Measurements from ENCODE around the gene OPN5.

OPN5 gene

GRCh38 chr6:47792216-47792733, 10.4 kb downstream of the OPN5 start (continued):
- TF ChIP-seq CSRNP3 (CRISPR knock-in tag; IDR thresholded peaks at IDR 0.05) (no peak), ZFP30 (CRISPR knock-in tag; IDR thresholded peaks at IDR 0.05) (no peak)

DNA sequence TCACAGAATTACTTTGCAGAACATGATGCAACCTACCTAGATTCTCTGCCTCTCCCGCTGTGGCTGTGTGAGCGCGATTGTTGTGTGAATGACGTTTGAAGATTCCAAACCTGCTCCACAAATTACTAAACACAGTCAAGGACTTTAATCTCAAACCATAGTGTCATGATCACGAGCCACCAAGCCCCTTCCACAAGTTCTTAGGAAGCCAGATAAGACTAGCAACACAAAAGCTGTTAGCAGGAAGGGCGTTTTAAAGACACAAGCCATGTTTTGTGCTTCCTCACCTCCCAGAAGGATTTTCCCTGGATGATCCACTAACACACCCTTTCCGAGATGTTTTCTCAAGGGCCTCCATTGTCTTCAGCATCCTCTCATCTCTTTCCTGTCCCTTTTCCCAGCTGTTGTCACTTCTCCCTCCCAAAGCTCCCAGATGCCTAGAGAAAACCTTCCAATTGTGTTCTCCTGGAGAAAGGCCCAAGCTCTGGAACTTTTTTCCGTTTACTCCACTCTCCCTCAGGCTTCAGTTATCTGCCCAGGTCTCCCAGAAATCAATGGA, 12.8 kb downstream of the OPN5 start:
- TF ChIP-seq ZNF565 (CRISPR knock-in tag; conservative IDR thresholded peaks at IDR 0.05; ENCODE audit: low read depth): no peak
- TF ChIP-seq OSR1 (CRISPR knock-in tag; IDR thresholded peaks at IDR 0.05): no peak
- no peak for TF ChIP-seq ZFP3 (CRISPR knock-in tag; IDR thresholded peaks at IDR 0.05)
- TF ChIP-seq PATZ1 (CRISPR knock-in tag; IDR thresholded peaks at IDR 0.05; ENCODE audit: borderline replicate concordance): no peak
- TF ChIP-seq CSRNP3 (CRISPR knock-in tag; IDR thresholded peaks at IDR 0.05): no peak
- TF ChIP-seq CSDC2 (CRISPR knock-in tag; IDR thresholded peaks at IDR 0.05): no peak
- TF ChIP-seq ZFP30 (CRISPR knock-in tag; IDR thresholded peaks at IDR 0.05): no peak
- no peak for TF ChIP-seq ISL1 (CRISPR knock-in tag; IDR thresholded peaks at IDR 0.05)
- no peak for TF ChIP-seq TOX (CRISPR knock-in tag; IDR thresholded peaks at IDR 0.05; ENCODE audit: borderline replicate concordance)
- TF ChIP-seq ESRRG (CRISPR knock-in tag; IDR thresholded peaks at IDR 0.05): no peak
- no peak for TF ChIP-seq SNAI2 (CRISPR knock-in tag; IDR thresholded peaks at IDR 0.05)
- no peak for TF ChIP-seq PPARA (CRISPR knock-in tag; IDR thresholded peaks at IDR 0.05; ENCODE audit: borderline replicate concordance)
- no peak for TF ChIP-seq ZNF70 (CRISPR knock-in tag; IDR thresholded peaks at IDR 0.05)
- TF ChIP-seq GLIS3 (CRISPR knock-in tag; IDR thresholded peaks at IDR 0.05): no peak
- TF ChIP-seq RARB (CRISPR knock-in tag; IDR thresholded peaks at IDR 0.05): no peak
- TF ChIP-seq BACH2 (CRISPR knock-in tag; IDR thresholded peaks at IDR 0.05; ENCODE audit: borderline replicate concordance): no peak
- TF ChIP-seq TCF4 (CRISPR knock-in tag; IDR thresholded peaks at IDR 0.05; ENCODE audit: borderline replicate concordance): no peak
- TF ChIP-seq ZC3H10 (CRISPR knock-in tag; IDR thresholded peaks at IDR 0.05): no peak
- TF ChIP-seq TSHZ2 (CRISPR knock-in tag; IDR thresholded peaks at IDR 0.05): no peak
- no peak for ATAC-seq

DNA sequence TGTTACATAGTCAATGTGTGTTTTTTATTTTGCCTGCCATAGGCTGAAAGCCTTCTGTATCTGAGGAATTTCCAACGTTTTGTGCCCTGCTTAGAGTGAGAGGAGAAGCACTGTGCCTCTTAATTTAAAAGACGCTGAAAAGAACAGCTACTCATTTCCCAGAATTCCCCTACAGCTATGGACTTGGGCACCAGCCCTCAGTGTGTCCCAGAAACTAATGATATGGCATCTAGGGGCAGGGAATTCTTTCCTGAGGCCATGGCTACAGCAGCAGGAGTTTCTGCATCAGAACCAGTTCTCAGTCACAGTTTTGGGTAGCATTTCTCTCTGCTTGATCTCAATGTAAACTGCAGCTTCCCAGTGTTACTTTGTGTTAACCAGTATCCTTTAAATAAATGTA, 20.2 kb downstream of the OPN5 start:
- ATAC-seq: no peak
- TF ChIP-seq ESRRG (CRISPR knock-in tag; IDR thresholded peaks at IDR 0.05) (no peak), POU6F1 (CRISPR knock-in tag; IDR thresholded peaks at IDR 0.05; ENCODE audit: borderline replicate concordance, low read depth) (no peak), BACH2 (CRISPR knock-in tag; IDR thresholded peaks at IDR 0.05; ENCODE audit: borderline replicate concordance) (no peak), ZFP3 (CRISPR knock-in tag; IDR thresholded peaks at IDR 0.05) (no peak), SNAI2 (CRISPR knock-in tag; IDR thresholded peaks at IDR 0.05) (no peak), ARNTL (CRISPR knock-in tag; IDR thresholded peaks at IDR 0.05; ENCODE audit: borderline replicate concordance, low read depth) (no peak), TOX (CRISPR knock-in tag; IDR thresholded peaks at IDR 0.05; ENCODE audit: borderline replicate concordance) (no peak), RARB (CRISPR knock-in tag; IDR thresholded peaks at IDR 0.05) (no peak), PATZ1 (CRISPR knock-in tag; IDR thresholded peaks at IDR 0.05; ENCODE audit: borderline replicate concordance) (no peak)

Measured in SK-N-SH treated with all-trans-retinoic acid at 6 μM for 48 hours (cell line).